HG02759 (cell line): ENCODE measurements around the gene TRIM2.

Source experiments
- ATAC-seq: cut with Tn5 transposase; IDR thresholded peaks from one replicate; pipeline ENCODE4 v1.9.1; 2021; ENCODE audit warnings: mild to moderate bottlenecking, moderate library complexity; ENCODE audit not compliant: unreplicated experiment

Gene TRIM2

GRCh38 chr4:153271820-153272219 lies 67.6 kb downstream of the TRIM2 start:
- no peak for ATAC-seq

GRCh38 chr4:153273751-153274150 lies 69.5 kb downstream of the TRIM2 start:
- ATAC-seq = no peak

GRCh38 chr4:153274967-153275366 lies 70.7 kb downstream of the TRIM2 start:
- no peak for ATAC-seq

GRCh38 chr4:153275380-153276276 lies 71.4 kb downstream of the TRIM2 start:
- ATAC-seq = no peak

- no peak for ATAC-seq
Observed at GRCh38 chr4:153276971-153277370, 72.7 kb downstream of the TRIM2 start.

GRCh38 chr4:153281476-153281875 lies 77.2 kb downstream of the TRIM2 start:
- no peak for ATAC-seq

GRCh38 chr4:153282023-153282422 lies 77.8 kb downstream of the TRIM2 start:
- ATAC-seq = no peak

- no peak for ATAC-seq
Observed at GRCh38 chr4:153283260-153283659, 79.0 kb downstream of the TRIM2 start.

GRCh38 chr4:153290134-153290533 lies 85.9 kb downstream of the TRIM2 start:
- ATAC-seq = no peak

- no peak for ATAC-seq
Observed at GRCh38 chr4:153291562-153291961, 87.3 kb downstream of the TRIM2 start.

- no peak for ATAC-seq
Observed at GRCh38 chr4:153292897-153293741, 88.9 kb downstream of the TRIM2 start.

- ATAC-seq = no peak
Observed at GRCh38 chr4:153293742-153294057, 89.5 kb downstream of the TRIM2 start.

GRCh38 chr4:153294631-153295030 lies 90.4 kb downstream of the TRIM2 start:
- ATAC-seq = no peak

- ATAC-seq = no peak
Observed at GRCh38 chr4:153295131-153295755, 91.0 kb downstream of the TRIM2 start.

GRCh38 chr4:153296040-153296823 lies 92.0 kb downstream of the TRIM2 start:
- no peak for ATAC-seq

GRCh38 chr4:153297116-153297515 lies 92.9 kb downstream of the TRIM2 start:
- no peak for ATAC-seq

GRCh38 chr4:153310793-153311192 lies 106.5 kb downstream of the TRIM2 start:
- ATAC-seq = no peak

- ATAC-seq = no peak
Observed at GRCh38 chr4:153314915-153315314, 110.7 kb downstream of the TRIM2 start.

GRCh38 chr4:153318696-153319320 lies 114.6 kb downstream of the TRIM2 start:
- ATAC-seq = no peak

GRCh38 chr4:153322791-153323190 lies 118.5 kb downstream of the TRIM2 start:
- ATAC-seq = no peak
